ENCODE measurements around the gene ITGAE. TPM values are rescaled to one million over a fixed set of nuclear protein-coding genes. Genes with fewer than 3 reads are reported as not detected.

The ITGAE gene
- total RNA-seq, 1 donor from 2014 or later: 20.3 TPM

DNA sequence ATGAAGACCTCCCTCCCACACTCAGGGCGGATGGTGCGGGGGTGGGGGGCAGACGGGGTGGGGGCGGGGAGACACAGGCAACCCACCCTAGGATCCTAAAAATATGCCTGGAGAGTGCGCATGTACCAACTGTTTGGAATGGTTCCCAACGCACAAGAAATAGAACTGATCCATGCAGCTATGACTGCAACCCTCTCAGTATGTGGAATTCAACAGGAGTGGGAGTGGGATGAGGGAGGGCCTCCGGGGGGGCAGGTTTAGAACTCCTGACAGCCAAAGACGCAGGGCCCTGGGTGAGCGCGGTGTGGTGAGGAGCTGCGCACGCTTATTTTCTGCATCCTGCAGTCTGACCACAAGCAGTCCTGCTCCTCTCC lies 103.9 kb downstream of the ITGAE start:
- DNase-seq (ENCODE audit: low read depth in 2 of 2): no peak

GRCh38 chr17:3695723-3696411 lies 105.1 kb downstream of the ITGAE start, which contains the start of gene P2RX5:
TSS of gene P2RX5 (minus strand) at chr17:3696155. CDS start at chr17:3696005, 150 bp downstream.
- DNase-seq (ENCODE audit: low read depth in 2 of 2): peak in 1 of 2 donors; percentile 14

DNA sequence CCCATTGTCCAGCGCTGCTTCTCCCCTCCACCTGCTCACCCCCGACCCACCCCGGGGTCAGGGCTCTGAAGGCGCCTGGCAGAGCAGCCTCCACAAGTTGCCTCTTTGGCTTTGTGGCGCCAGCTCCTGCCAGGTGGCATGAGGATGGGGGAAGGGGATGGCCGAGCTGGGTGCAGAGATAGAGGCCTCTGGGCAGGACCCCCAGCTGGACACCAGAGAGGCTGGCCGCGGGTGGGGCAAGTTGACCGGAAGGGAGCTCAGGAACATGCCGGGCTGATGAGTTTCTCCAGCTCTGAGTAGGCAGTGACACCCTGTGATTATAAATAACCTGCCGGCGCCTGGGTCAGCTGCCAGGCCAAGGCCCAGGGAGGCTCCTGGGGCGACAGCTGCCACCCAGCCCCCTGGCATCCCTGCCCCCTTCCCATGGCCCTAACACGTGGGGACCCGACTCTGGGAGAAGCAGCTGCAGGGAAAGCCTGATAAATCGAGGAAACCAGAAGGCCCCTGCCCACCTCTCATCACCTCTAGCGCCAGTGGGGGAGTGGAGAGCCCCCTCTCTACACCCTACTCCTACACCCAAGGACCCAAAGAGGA lies 105.8 kb downstream of the ITGAE start:
- DNase-seq (ENCODE audit: low read depth in 2 of 2): no peak

DNA sequence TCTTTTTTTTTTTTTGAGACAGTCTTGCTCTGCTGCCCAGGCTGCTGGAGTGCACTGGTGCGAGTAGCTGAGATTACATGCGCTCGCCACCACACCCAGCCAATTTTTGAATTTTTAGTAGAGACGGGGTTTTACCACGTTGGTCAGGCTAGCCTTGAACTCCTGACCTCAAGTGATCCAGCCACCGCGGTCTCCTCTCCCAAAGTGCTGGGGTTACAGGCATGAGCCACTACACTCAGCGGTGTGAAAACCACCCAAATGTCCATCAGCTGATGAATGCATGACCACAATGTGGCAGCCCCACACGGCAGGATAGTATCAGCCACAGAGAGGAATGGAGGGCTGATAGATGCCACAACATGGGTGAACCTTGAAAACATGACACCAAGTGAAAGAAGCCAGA lies 107.2 kb downstream of the ITGAE start:
- no peak for DNase-seq (ENCODE audit: low read depth in 2 of 2)

GRCh38 chr17:3693141-3693540 lies 107.8 kb downstream of the ITGAE start:
- DNase-seq (ENCODE audit: low read depth in 2 of 2): no peak

- DNase-seq (ENCODE audit: low read depth in 2 of 2): no peak
Measured at GRCh38 chr17:3692346-3692745, 108.6 kb downstream of the ITGAE start.

DNA sequence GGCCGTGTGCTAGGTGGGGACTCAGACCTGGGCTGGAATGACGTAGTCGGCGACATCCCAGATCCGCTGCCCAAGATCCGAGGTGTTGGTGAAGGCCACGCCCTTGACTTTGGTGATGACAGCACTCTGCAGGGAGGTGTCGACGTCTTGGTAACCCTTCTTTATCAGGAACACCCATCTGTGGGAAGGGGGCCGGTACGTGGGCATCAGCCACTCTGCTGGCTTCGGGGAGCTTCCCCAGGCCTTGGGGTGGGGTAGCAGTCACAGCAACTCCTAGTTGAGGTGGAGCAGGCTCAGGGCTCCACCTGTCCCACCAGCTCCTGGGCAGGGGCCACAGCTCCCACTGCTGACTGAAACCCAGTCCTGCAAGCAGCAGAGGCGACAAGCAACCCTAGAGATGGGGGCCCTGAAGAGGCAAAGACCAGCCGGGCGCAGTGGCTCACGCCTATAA lies 109.3 kb downstream of the ITGAE start:
- DNase-seq (ENCODE audit: low read depth in 2 of 2): no peak

DNA sequence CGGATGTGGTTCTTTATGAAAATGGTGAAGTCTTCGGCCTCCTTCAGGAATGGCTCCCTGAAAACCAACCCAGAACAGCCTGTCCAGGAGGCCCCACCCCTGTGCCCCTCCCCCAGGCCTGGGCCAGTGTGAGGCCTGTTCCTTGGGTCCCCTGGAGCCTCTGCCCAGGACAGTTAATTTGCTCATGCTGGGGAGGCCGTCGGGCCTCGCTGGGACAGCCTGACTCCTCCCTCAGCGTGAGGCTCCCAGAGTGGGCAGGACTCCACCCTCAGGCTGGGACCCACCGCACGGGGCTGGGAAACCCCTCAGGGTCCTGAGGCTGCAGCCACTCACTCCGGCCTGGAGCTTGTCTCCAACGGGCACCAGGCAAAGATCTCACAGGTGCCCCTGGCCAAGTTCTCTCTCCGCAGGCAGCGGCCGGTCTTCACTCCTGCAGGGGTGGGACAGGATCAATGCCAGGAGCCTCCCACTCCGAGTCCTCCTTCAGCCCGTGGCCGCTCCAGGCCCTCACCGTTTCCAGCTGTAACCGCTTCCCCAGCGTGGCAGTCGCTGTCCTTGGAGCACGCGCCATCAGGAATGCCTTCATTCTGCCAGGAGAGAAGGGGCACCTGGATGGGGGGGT lies 110.8 kb downstream of the ITGAE start:
- DNase-seq (ENCODE audit: low read depth in 2 of 2): no peak

DNA sequence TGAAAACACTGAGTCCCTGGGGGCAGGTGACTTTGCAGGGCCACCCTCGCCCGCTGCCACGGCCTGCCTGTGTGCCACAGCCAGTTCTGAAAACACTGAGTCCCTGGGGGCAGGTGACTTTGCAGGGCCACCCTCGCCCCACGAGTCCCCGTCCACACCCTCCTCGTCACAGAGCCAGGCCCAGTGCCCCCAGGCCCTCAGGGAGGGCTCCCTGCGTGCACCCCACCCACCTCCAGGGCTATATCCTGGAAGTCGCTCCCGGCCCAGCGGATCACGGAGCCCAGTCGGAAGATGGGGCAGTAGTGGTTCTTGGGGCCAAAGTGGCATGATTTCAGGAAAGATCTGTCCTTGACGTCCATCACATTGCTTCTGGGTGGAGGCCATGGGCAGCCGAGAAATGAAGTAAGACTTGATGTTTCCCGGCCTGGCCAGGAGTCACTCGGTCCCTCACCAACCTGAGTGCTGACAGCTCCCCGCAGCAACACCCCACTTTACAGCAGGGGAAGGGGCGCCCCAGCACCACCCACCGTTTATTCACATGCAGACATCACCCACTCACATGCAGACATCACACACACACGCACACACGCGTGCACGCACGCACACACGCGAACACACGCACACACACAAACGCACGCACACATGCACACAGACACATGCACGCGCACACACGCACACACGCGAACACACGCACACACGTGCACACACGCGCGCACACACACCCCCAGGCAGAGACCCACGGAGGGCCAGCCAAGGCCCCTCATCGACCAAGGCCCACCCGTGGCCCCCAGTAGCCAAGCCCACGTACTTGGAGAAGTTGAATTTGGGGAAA lies 111.5 kb downstream of the ITGAE start:
- no peak for DNase-seq (ENCODE audit: low read depth in 2 of 2)

DNA sequence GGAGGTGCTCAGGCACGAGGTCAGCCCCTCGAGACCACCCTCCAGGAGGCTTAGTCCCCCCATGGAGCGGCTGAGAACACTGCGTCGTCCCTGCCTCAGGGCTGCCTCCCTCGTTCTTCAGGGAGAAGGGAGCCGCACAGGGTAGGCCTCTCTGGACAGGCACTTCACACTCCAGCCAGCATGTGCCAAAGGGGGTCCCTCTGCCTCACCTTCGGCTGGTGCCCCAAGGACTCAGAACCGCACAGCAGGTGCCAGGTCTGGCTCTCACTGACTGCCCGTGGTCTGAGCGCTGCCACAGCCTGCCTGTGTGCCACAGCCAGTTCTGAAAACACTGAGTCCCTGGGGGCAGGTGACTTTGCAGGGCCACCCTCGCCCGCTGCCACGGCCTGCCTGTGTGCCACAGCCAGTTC lies 112.1 kb downstream of the ITGAE start:
- DNase-seq (ENCODE audit: low read depth in 2 of 2): no peak

- DNase-seq (ENCODE audit: low read depth in 2 of 2): no peak
Measured at GRCh38 chr17:3688027-3688553, 112.9 kb downstream of the ITGAE start.

DNA sequence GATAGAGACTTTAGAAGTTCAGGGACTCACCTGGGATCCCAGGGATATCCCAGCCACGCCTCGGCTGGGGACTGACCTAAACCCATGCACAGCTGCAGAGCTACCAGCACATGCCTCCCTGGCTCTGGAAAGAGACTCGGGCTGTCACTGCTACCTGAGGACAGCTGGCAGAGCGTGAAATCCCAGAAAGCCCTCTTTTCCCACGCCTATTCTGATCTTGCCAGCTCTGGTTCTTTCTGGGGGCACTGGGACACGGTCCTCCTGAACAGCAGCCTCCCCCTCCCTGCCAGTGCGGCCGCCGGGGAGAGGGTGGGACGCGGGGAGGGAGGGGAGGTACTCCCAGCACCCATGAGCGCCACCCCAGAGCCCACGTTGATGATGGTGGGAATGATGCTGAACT lies 115.8 kb downstream of the ITGAE start:
- DNase-seq (ENCODE audit: low read depth in 2 of 2): no peak

- peak in 1 of 2 donors; percentile 28 for DNase-seq (ENCODE audit: low read depth in 2 of 2)
Measured at GRCh38 chr17:3683054-3683511, 117.9 kb downstream of the ITGAE start.

DNA sequence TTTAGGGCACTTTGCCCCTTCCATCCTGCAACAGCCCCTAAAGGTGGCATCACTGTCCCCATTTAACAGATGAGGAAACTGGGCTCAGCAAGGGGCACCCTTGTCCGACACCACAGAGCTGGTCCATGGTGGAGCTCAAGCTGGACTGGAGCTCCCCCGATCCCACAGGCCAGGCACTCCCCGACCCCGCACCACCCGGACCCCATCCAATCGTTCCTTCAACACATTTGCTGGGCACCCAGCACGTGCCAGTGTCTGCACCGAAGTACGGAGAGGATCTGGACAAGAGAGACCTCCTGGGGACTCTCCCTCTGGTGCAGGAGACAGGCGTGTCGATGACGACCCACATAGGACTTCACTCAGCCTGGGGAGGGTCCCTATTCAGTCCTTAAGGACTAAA lies 119.0 kb downstream of the ITGAE start:
- no peak for DNase-seq (ENCODE audit: low read depth in 2 of 2)

DNA sequence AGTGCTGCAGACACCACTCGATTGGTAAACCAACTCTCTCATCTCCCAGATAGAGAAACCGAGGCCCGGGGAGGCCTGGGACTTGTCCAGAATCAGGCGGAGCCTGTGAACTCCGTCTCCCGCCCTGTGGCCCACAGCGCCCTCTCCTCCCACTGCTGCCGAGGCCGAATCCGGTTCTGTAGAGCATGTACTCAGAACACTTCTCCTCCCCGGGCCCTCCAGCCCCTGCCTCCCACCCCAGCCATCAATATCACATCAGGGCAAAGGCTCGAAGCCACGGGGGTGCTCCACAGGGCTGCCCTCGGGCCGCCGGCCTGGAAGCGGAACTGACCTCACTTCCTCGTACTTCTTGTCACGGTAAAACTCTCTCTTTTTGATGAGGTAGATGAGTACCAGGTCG lies 119.4 kb downstream of the ITGAE start:
- DNase-seq (ENCODE audit: low read depth in 2 of 2): no peak

GRCh38 chr17:3681057-3681456 lies 119.9 kb downstream of the ITGAE start:
- no peak for DNase-seq (ENCODE audit: low read depth in 2 of 2)

DNA sequence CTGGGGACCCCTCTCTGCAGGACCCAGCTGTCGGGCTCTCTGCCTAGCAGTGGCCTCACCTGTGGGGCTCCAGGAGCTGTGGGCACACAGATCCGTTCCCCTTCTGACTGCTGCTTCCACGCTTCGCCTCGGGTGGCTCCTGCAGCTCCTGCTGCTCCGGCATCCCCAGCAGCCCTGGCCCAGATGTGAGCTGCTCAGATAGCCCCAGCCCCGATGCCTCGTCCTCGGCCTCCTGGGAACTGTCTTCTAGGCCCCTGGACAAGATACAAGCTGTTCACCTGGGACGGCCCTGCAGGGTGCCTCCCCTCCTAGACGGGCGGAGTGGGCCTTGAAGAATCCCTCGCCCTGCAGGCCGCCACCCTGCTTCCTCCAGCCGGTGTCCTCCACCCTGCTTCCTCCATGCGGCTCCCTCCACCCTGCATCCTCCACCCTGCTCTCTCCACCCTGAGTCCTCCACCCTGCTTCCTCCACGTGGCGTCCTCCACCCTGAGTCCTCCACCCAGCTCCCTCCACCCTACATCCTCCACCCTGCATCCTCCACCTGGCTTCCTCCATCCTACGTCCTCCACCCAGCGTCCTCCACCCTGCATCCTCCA lies 121.4 kb downstream of the ITGAE start:
- no peak for DNase-seq (ENCODE audit: low read depth in 2 of 2)

- DNase-seq (ENCODE audit: low read depth in 2 of 2): no peak
Measured at GRCh38 chr17:3678821-3679530, 122.0 kb downstream of the ITGAE start.

- no peak for DNase-seq (ENCODE audit: low read depth in 2 of 2)
Measured at GRCh38 chr17:3678095-3678820, 122.7 kb downstream of the ITGAE start.

- no peak for DNase-seq (ENCODE audit: low read depth in 2 of 2)
Measured at GRCh38 chr17:3675886-3676285, 125.1 kb downstream of the ITGAE start.

Measured in dermis microvascular lymphatic vessel endothelial cell (primary cell).